ENCODE data around the gene PDE10A.

PDE10A gene

GRCh38 chr6:165662749-165663376 lies at the start of gene PDE10A:
Gene PDE10A, minus strand, starts transcription at chr6:165663241. Its CDS starts 430 bp downstream, at chr6:165662811.
- peak; percentile 24 for DNase-seq

GRCh38 chr6:165708985-165709576 lies 46.0 kb upstream of the PDE10A start:
- DNase-seq, result no peak

GRCh38 chr6:165707067-165707853 lies 44.2 kb upstream of the PDE10A start:
- no peak for DNase-seq

- DNase-seq, result no peak
Observed at GRCh38 chr6:165705941-165706340, 42.9 kb upstream of the PDE10A start.

GRCh38 chr6:165704045-165704748 lies 41.2 kb upstream of the PDE10A start:
- no peak for DNase-seq

- DNase-seq, result no peak
Observed at GRCh38 chr6:165702669-165703068, 39.6 kb upstream of the PDE10A start.

GRCh38 chr6:165701564-165702354 lies 38.7 kb upstream of the PDE10A start:
- DNase-seq, result no peak

- no peak for DNase-seq
Observed at GRCh38 chr6:165701005-165701404, 38.0 kb upstream of the PDE10A start.

GRCh38 chr6:165698868-165699267 lies 35.8 kb upstream of the PDE10A start:
- DNase-seq, result no peak

GRCh38 chr6:165697171-165697570 lies 34.1 kb upstream of the PDE10A start:
- no peak for DNase-seq

GRCh38 chr6:165695722-165696515 lies 32.9 kb upstream of the PDE10A start:
- no peak for DNase-seq

- no peak for DNase-seq
Observed at GRCh38 chr6:165694296-165694695, 31.3 kb upstream of the PDE10A start.

- DNase-seq, result no peak
Observed at GRCh38 chr6:165692106-165692653, 29.1 kb upstream of the PDE10A start.

- peak; percentile 27 for DNase-seq
Observed at GRCh38 chr6:165689699-165690098, 26.7 kb upstream of the PDE10A start.

- no peak for DNase-seq
Observed at GRCh38 chr6:165686596-165687365, 23.7 kb upstream of the PDE10A start.

GRCh38 chr6:165685302-165685701 lies 22.3 kb upstream of the PDE10A start:
- no peak for DNase-seq

GRCh38 chr6:165684333-165684732 lies 21.3 kb upstream of the PDE10A start:
- no peak for DNase-seq

GRCh38 chr6:165680975-165681374 lies 17.9 kb upstream of the PDE10A start:
- DNase-seq, result no peak

- no peak for DNase-seq
Observed at GRCh38 chr6:165679326-165679725, 16.3 kb upstream of the PDE10A start.

- no peak for DNase-seq
Observed at GRCh38 chr6:165678904-165679303, 15.9 kb upstream of the PDE10A start.

GRCh38 chr6:165678429-165678828 lies 15.4 kb upstream of the PDE10A start:
- DNase-seq, result no peak

All from fibroblast of upper back skin (primary cell).